Measurements from ENCODE around the gene ZNF117. TPM values are rescaled to one million over a fixed set of nuclear protein-coding genes. Genes with fewer than 3 reads are reported as not detected.
"Not testable (repeated sequence)": the region's sequence is repeated elsewhere in the genome, so short reads cannot be mapped to it uniquely, and the experiment has no call there.

The ZNF117 gene
- total RNA-seq, 2 donors from 2014 or later: 6.1 to 26.8 TPM

- Histone ChIP-seq H3K4me3 (peak overlapping the region; percentile 25 to 34), H3K27ac (no peak overlapping the region), H3K27me3 (replicated peaks; ENCODE audit: insufficient read depth) (no peaks in the 10 kb centered on the region), H3K4me1 (replicated peaks) (no peaks in the 10 kb centered on the region), H3K36me3 (no peaks in the 10 kb centered on the region), H3K9me3 (no peaks in the 10 kb centered on the region)
- WGBS: 4% methylated on average over 55 of the region's 59 CpGs
- intact Hi-C loops (cut with DNase I): no loop called here
- TF ChIP-seq POLR2AphosphoS5 (IDR thresholded peaks at IDR 0.05) (no peak), POLR2A (IDR thresholded peaks at IDR 0.05) (no peak), CTCF (IDR thresholded peaks at IDR 0.05) (no peak)
- no peak for DNase-seq (ENCODE audit: low spot score)
These were observed 43.4 kb downstream of the ZNF117 start for GRCh38 chr7:64947252-64948000.

GRCh38 chr7:64946772-64947171, 44.1 kb downstream of the ZNF117 start:
- 49% methylated on average over 5 of the region's 5 CpGs for WGBS
- Histone ChIP-seq H3K4me1 (replicated peaks) (no peaks in the 10 kb centered on the region), H3K36me3 (no peaks in the 10 kb centered on the region), H3K27me3 (replicated peaks; ENCODE audit: insufficient read depth) (no peaks in the 10 kb centered on the region), H3K9me3 (no peaks in the 10 kb centered on the region), H3K4me3 (peak overlapping the region in 1 of 2 donors; percentile 34), H3K27ac (no peak overlapping the region)
- TF ChIP-seq POLR2A (IDR thresholded peaks at IDR 0.05) (no peak), CTCF (IDR thresholded peaks at IDR 0.05) (no peak), POLR2AphosphoS5 (IDR thresholded peaks at IDR 0.05) (no peak)
- intact Hi-C loops (cut with DNase I): no loop called here
- no peak for DNase-seq (ENCODE audit: low spot score)

GRCh38 chr7:64945503-64946175, 45.2 kb downstream of the ZNF117 start:
- DNase-seq (ENCODE audit: low spot score): no peak
- no peak overlapping the region for H3K27ac ChIP-seq
- H3K27me3 ChIP-seq (replicated peaks; ENCODE audit: insufficient read depth): no peaks in the 10 kb centered on the region
- WGBS: 19% methylated on average over 2 of the region's 2 CpGs
- no peak overlapping the region for H3K4me3 ChIP-seq
- H3K4me1 ChIP-seq (replicated peaks): no peaks in the 10 kb centered on the region
- TF ChIP-seq CTCF (IDR thresholded peaks at IDR 0.05): no peak
- TF ChIP-seq POLR2AphosphoS5 (IDR thresholded peaks at IDR 0.05): no peak
- no peak for TF ChIP-seq POLR2A (IDR thresholded peaks at IDR 0.05)
- H3K9me3 ChIP-seq: no peaks in the 10 kb centered on the region
- no peaks in the 10 kb centered on the region for H3K36me3 ChIP-seq
- intact Hi-C loops (cut with DNase I): no loop called here

GRCh38 chr7:64944667-64945502, 46.0 kb downstream of the ZNF117 start:
- H3K27ac ChIP-seq; H3K27me3 ChIP-seq (replicated peaks; ENCODE audit: insufficient read depth); intact Hi-C loops (cut with DNase I); H3K36me3 ChIP-seq; H3K9me3 ChIP-seq; DNase-seq (ENCODE audit: low spot score); H3K4me3 ChIP-seq; H3K4me1 ChIP-seq (replicated peaks): not testable (repeated sequence)
- 85% methylated on average over 5 of the region's 5 CpGs for WGBS

- H3K4me3 ChIP-seq; H3K27me3 ChIP-seq (replicated peaks; ENCODE audit: insufficient read depth); DNase-seq (ENCODE audit: low spot score); H3K9me3 ChIP-seq; H3K4me1 ChIP-seq (replicated peaks); intact Hi-C loops (cut with DNase I); H3K27ac ChIP-seq; H3K36me3 ChIP-seq: not testable (repeated sequence)
- WGBS: 91% methylated on average over 6 of the region's 6 CpGs
These were observed 50.8 kb downstream of the ZNF117 start for GRCh38 chr7:64940021-64940420.

Measured in prostate gland (tissue), 2 donors.